IMR-90 (cell line): ENCODE measurements around the gene ITIH5. TPM values are rescaled to one million over a fixed set of nuclear protein-coding genes. Genes with fewer than 3 reads are reported as not detected.

Experiments
- ATAC-seq: fragments of 200-7000 bp; cut with Tn5 transposase; 2 replicates; pipeline ENCODE4 v1.9.1; 2020; ENCODE audit warnings: low read depth, mild to moderate bottlenecking, moderate library complexity
- BruUV-seq: library from RNA; stranded (reverse); fragments of 400-500 nt; replicated peaks from 2 replicates; lab custom pipeline; 2021; lab: Mats Ljungman, UMichigan
- CTCF ChIA-PET: fragments of 300-600 bp; formaldehyde crosslinking; extraction: SDS; loops from one replicate; lab custom pipeline; 2021; ENCODE audit warnings: antibody characterized with exemption; lab: Yijun Ruan, JAX
- POLR2A ChIA-PET: fragments of 300-600 bp; sonication (Branson Sonifier 250); formaldehyde crosslinking; loops from one replicate; lab custom pipeline; 2022; ENCODE audit warnings: antibody characterized with exemption; ENCODE audit not compliant: unreplicated experiment; lab: Charles Lee
- DNase-seq: peaks from one replicate; pipeline ENCODE4 v3.0.0; 2013
- H2AFZ ChIP-seq: replicated peaks from 2 replicates; pipeline ENCODE3; 2013; ENCODE audit warnings: low read length, mild to moderate bottlenecking; ENCODE audit not compliant: poor library complexity
- H2AK5ac ChIP-seq: 2 replicates; pipeline ENCODE4 v1.6.1; 2013; ENCODE audit warnings: low read depth, low read length, inconsistent platforms
- H2AK9ac ChIP-seq: replicated peaks from 2 replicates; pipeline ENCODE3; 2013; ENCODE audit warnings: mild to moderate bottlenecking, low read depth, low read length, moderate library complexity; ENCODE audit not compliant: poor library complexity
- H2BK120ac ChIP-seq: 2 replicates; pipeline ENCODE4 v1.6.1; 2013; ENCODE audit warnings: low read depth, low read length, inconsistent platforms
- H2BK15ac ChIP-seq: 3 replicates; pipeline ENCODE4 v1.6.1; 2013; ENCODE audit warnings: low read depth, low read length, inconsistent platforms
- H2BK20ac ChIP-seq: 2 replicates; pipeline ENCODE4 v1.6.1; 2013; ENCODE audit warnings: low read depth, mild to moderate bottlenecking, inconsistent platforms, low read length, moderate library complexity
- H2BK5ac ChIP-seq: 2 replicates; pipeline ENCODE4 v1.6.1; 2013; ENCODE audit warnings: mild to moderate bottlenecking, low read depth, low read length, inconsistent platforms; ENCODE audit not compliant: poor library complexity, severe bottlenecking
- H3K14ac ChIP-seq: replicated peaks from 2 replicates; pipeline ENCODE4 v1.6.1; 2013; ENCODE audit warnings: low read depth, low read length, inconsistent platforms
- H3K18ac ChIP-seq: 2 replicates; pipeline ENCODE4 v1.6.1; 2013; ENCODE audit warnings: low read depth, low read length, control low read depth
- H3K23ac ChIP-seq: 2 replicates; pipeline ENCODE4 v1.6.1; 2013; ENCODE audit warnings: low read depth, low read length, inconsistent platforms
- H3K27ac ChIP-seq: 2 replicates; pipeline ENCODE4 v1.5.1; 2013; ENCODE audit warnings: mild to moderate bottlenecking, control low read depth, low read length; ENCODE audit not compliant: insufficient read depth
- H3K27me3 ChIP-seq: 2 replicates; pipeline ENCODE4 v1.6.1; 2013; ENCODE audit warnings: low read length; ENCODE audit not compliant: control insufficient read depth, insufficient read depth
- H3K36me3 ChIP-seq: 2 replicates; pipeline ENCODE4 v1.6.1; 2013; ENCODE audit warnings: low read length, mixed read lengths; ENCODE audit not compliant: control insufficient read depth, insufficient read depth
- H3K4ac ChIP-seq: 2 replicates; pipeline ENCODE4 v1.6.1; 2013; ENCODE audit warnings: low read depth, low read length, inconsistent platforms
- H3K4me1 ChIP-seq: 2 replicates; pipeline ENCODE4 v1.6.1; 2013; ENCODE audit warnings: low read length, mixed read lengths; ENCODE audit not compliant: control insufficient read depth, insufficient read depth
- H3K4me2 ChIP-seq: 2 replicates; pipeline ENCODE4 v1.6.1; 2013; ENCODE audit warnings: low read depth, mild to moderate bottlenecking, control low read depth, low read length, moderate library complexity
- H3K4me3 ChIP-seq: 2 replicates; pipeline ENCODE4 v1.5.1; 2013; ENCODE audit warnings: low read depth, mild to moderate bottlenecking, control low read depth, low read length, moderate library complexity; ENCODE audit not compliant: insufficient read depth
- H3K56ac ChIP-seq: 2 replicates; pipeline ENCODE4 v1.6.1; 2013; ENCODE audit warnings: low read length, inconsistent platforms; ENCODE audit not compliant: insufficient read depth; ENCODE audit errors: extremely low read depth
- H3K79me1 ChIP-seq, 2 experiments: 2 replicates each; pipeline ENCODE4 v1.6.1; 2013; ENCODE audit warnings: low read length in 2 of 2, inconsistent platforms in 1 of 2, low read depth in 1 of 2
- H3K9ac ChIP-seq: 2 replicates; pipeline ENCODE4 v1.6.1; 2013; ENCODE audit warnings: low read depth, low read length, control low read depth
- H3K9me1 ChIP-seq: 2 replicates; pipeline ENCODE4 v1.6.1; 2013; ENCODE audit warnings: low read length, inconsistent platforms; ENCODE audit not compliant: insufficient read depth
- H3K9me3 ChIP-seq: 2 replicates; pipeline ENCODE4 v1.6.1; 2013; ENCODE audit warnings: low read length; ENCODE audit not compliant: control insufficient read depth, insufficient read depth
- H4K20me1 ChIP-seq: 2 replicates; pipeline ENCODE4 v1.6.1; 2013; ENCODE audit warnings: low read length, inconsistent platforms; ENCODE audit not compliant: insufficient read depth
- H4K5ac ChIP-seq: 2 replicates; pipeline ENCODE4 v1.6.1; 2013; ENCODE audit warnings: mild to moderate bottlenecking, low read depth, low read length, control low read depth
- H4K8ac ChIP-seq, 2 experiments: 2 replicates each; pipeline ENCODE4 v1.6.1; 2013; ENCODE audit warnings: low read depth in 2 of 2, low read length in 2 of 2, control low read depth in 1 of 2, inconsistent platforms in 1 of 2
- H4K91ac ChIP-seq: 2 replicates; pipeline ENCODE4 v1.6.1; 2013; ENCODE audit warnings: low read depth, low read length, inconsistent platforms; ENCODE audit not compliant: insufficient read depth
- BHLHE40 ChIP-seq: fragments of 150-350 bp; IDR thresholded peaks from 2 replicates; pipeline ENCODE4 v1.6.1; 2016; ENCODE audit warnings: mild to moderate bottlenecking, low read depth, low read length
- CEBPB ChIP-seq: IDR thresholded peaks from 2 replicates; pipeline ENCODE4 v1.6.1; 2012; ENCODE audit warnings: low read depth, low read length, improper control_type of control experiment
- CHD1 ChIP-seq: IDR thresholded peaks from 2 replicates; pipeline ENCODE4 v1.6.1; 2012; ENCODE audit warnings: low read depth, low read length, improper control_type of control experiment
- ELK1 ChIP-seq: fragments of 150-350 bp; IDR thresholded peaks from 2 replicates; pipeline ENCODE4 v1.6.1; 2016; ENCODE audit warnings: low read depth, mild to moderate bottlenecking, low read length, moderate library complexity, borderline replicate concordance
- FOS ChIP-seq: fragments of 150-350 bp; IDR thresholded peaks from 2 replicates; pipeline ENCODE4 v1.6.1; 2016; ENCODE audit warnings: low read depth, low read length
- MAFK ChIP-seq: IDR thresholded peaks from 2 replicates; pipeline ENCODE4 v1.6.1; 2012; ENCODE audit warnings: low read depth, low read length, improper control_type of control experiment
- MAZ ChIP-seq: IDR thresholded peaks from 2 replicates; pipeline ENCODE4 v1.6.1; 2012; ENCODE audit warnings: low read depth, mild to moderate bottlenecking, low read length, improper control_type of control experiment, moderate library complexity, borderline replicate concordance
- MXI1 ChIP-seq: IDR thresholded peaks from 2 replicates; pipeline ENCODE4 v1.6.1; 2012; ENCODE audit warnings: low read depth, mild to moderate bottlenecking, low read length, moderate library complexity, borderline replicate concordance
- NFE2L2 ChIP-seq: fragments of 150-350 bp; IDR thresholded peaks from 2 replicates; pipeline ENCODE4 v1.6.1; 2016; ENCODE audit warnings: low read depth, mild to moderate bottlenecking, low read length
- POLR2A ChIP-seq: IDR thresholded peaks from 2 replicates; pipeline ENCODE4 v1.6.1; 2012; ENCODE audit warnings: mild to moderate bottlenecking, low read depth, low read length
- RAD21 ChIP-seq: IDR thresholded peaks from 2 replicates; pipeline ENCODE4 v1.6.1; 2012; ENCODE audit warnings: low read length, improper control_type of control experiment
- RCOR1 ChIP-seq: IDR thresholded peaks from 2 replicates; pipeline ENCODE4 v1.6.1; 2012; ENCODE audit warnings: mild to moderate bottlenecking, low read length, improper control_type of control experiment; ENCODE audit not compliant: insufficient replicate concordance
- RFX5 ChIP-seq: IDR thresholded peaks from 2 replicates; pipeline ENCODE4 v1.8.0; 2012; ENCODE audit warnings: low read depth, mild to moderate bottlenecking, low read length, moderate library complexity
- SMC3 ChIP-seq: fragments of 150-350 bp; IDR thresholded peaks from 2 replicates; pipeline ENCODE4 v1.6.1; 2016; ENCODE audit warnings: low read depth, mild to moderate bottlenecking, antibody characterized with exemption, low read length, moderate library complexity
- USF2 ChIP-seq: fragments of 150-350 bp; IDR thresholded peaks from 2 replicates; pipeline ENCODE4 v1.6.1; 2017; ENCODE audit warnings: mild to moderate bottlenecking, antibody characterized with exemption, low read length, low read depth
- WGBS, 2 experiments: methylation state at CpG; one replicate each; pipeline versions ENCODE4 v1.1.5 to v1.1.7; 2013; ENCODE audit warnings: missing lambda C conversion rate in 2 of 2; ENCODE audit not compliant: insufficient read length in 1 of 2; ENCODE audit errors: extremely low coverage in 2 of 2; 5-methylcytosine and 5-hydroxymethylcytosine counted together
- dilution Hi-C: fragments of 300-500 bp; cut with HindIII; formaldehyde crosslinking; loops from one replicate; pipeline ENCODE4 v1.14.3; 2018; ENCODE audit warnings: low sequenced_read_pairs; ENCODE audit not compliant: unreplicated experiment
- in situ Hi-C: fragments of 300-500 bp; cut with MboI; formaldehyde crosslinking; loops from 3 replicates; pipeline ENCODE4 v1.14.3; 2019; ENCODE audit warnings: low sequenced_read_pairs, inconsistent platforms, mixed read lengths
- intact Hi-C: fragments of 100-400 bp; cut with micrococcal nuclease; formaldehyde crosslinking; loops from 2 replicates; pipeline ENCODE4 v1.10.0; 2022
- polyA plus RNA-seq, 3 experiments: library from polyadenylated mRNA; depleted of rRNA; stranded (reverse); fragments of >200 nt; gene quantifications; 2 replicates each; pipeline ENCODE4 v1.2.3, GENCODE V29; 2012; ENCODE audit warnings: low replicate concordance in 1 of 3
- total RNA-seq: library from RNA; depleted of rRNA; stranded (reverse); fragments of >200 nt; gene quantifications from 2 replicates; pipeline ENCODE4 v1.2.3, GENCODE V29; 2012
- TF ChIP-seq, protein P1 (sequence below): conservative IDR thresholded peaks from 2 replicates; pipeline ENCODE4 v1.5.1; 2012; ENCODE audit warnings: mild to moderate bottlenecking, low read depth, low read length, improper control_type of control experiment

Gene ITIH5
- total and polyA plus RNA-seq, 2 of the 4 experiments (the other 2 are of a cell fraction), result under 0.01 to 0.07 TPM

- POLR2A ChIA-PET, result no interaction called here
- no peak overlapping the region for H3K14ac ChIP-seq
- DNase-seq (no peak), ATAC-seq (no peak)
- CTCF ChIA-PET, result no interaction called here
- H3K9me3 ChIP-seq, result no peaks in the 10 kb centered on the region
- H3K4ac ChIP-seq, result no peak overlapping the region
- peaks cover 2% of the 10 kb centered on the region; the same call in 1 of the 2 replicates for H3K27me3 ChIP-seq
- no peaks in the 10 kb centered on the region for H4K20me1 ChIP-seq
- no peak overlapping the region for H2BK15ac ChIP-seq
- no peak overlapping the region for H3K27ac ChIP-seq
- no peak overlapping the region for H2BK5ac ChIP-seq
- peaks cover 2% of the 10 kb centered on the region; the same call in 1 of the 2 replicates for H3K4me1 ChIP-seq
- WGBS, 2 experiments, result no CpG with 5 or more reads among the region's 6 CpGs
- no peak overlapping the region for H2AK9ac ChIP-seq
- no peak overlapping the region for H3K4me3 ChIP-seq
- no peak overlapping the region for H3K18ac ChIP-seq
- H2AK5ac ChIP-seq, result no peak overlapping the region
- H3K23ac ChIP-seq, result no peak overlapping the region
- no peak for TF ChIP-seq MXI1
- TF ChIP-seq RCOR1, result no peak
- TF ChIP-seq, protein P1, sequence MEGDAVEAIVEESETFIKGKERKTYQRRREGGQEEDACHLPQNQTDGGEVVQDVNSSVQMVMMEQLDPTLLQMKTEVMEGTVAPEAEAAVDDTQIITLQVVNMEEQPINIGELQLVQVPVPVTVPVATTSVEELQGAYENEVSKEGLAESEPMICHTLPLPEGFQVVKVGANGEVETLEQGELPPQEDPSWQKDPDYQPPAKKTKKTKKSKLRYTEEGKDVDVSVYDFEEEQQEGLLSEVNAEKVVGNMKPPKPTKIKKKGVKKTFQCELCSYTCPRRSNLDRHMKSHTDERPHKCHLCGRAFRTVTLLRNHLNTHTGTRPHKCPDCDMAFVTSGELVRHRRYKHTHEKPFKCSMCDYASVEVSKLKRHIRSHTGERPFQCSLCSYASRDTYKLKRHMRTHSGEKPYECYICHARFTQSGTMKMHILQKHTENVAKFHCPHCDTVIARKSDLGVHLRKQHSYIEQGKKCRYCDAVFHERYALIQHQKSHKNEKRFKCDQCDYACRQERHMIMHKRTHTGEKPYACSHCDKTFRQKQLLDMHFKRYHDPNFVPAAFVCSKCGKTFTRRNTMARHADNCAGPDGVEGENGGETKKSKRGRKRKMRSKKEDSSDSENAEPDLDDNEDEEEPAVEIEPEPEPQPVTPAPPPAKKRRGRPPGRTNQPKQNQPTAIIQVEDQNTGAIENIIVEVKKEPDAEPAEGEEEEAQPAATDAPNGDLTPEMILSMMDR, result no peak
- TF ChIP-seq CHD1, result no peak
- TF ChIP-seq RAD21, result no peak
- no peak for TF ChIP-seq POLR2A
- TF ChIP-seq MAFK, result no peak
- no peak for TF ChIP-seq ELK1
- TF ChIP-seq USF2, result no peak
- TF ChIP-seq FOS, result no peak
- TF ChIP-seq CEBPB, result no peak
- no peak for TF ChIP-seq BHLHE40
- TF ChIP-seq RFX5, result no peak
- TF ChIP-seq MAZ, result no peak
- TF ChIP-seq NFE2L2, result no peak
- TF ChIP-seq SMC3, result no peak
- H3K56ac ChIP-seq, result no peak overlapping the region
- no peak overlapping the region for H3K9ac ChIP-seq
- dilution Hi-C loops (no loop called here), in situ Hi-C loops (no loop called here), intact Hi-C loops (no loop called here)
- no peak overlapping the region for H2BK20ac ChIP-seq
- no peak overlapping the region for H3K4me2 ChIP-seq
- no peaks in the 10 kb centered on the region for H3K9me1 ChIP-seq
- H2BK120ac ChIP-seq, result no peak overlapping the region
- no TSS peak for BruUV-seq
- H2AFZ ChIP-seq, result no peak overlapping the region
- no peak overlapping the region for H4K8ac ChIP-seq
- no peak overlapping the region for H4K5ac ChIP-seq
- H3K79me1 ChIP-seq, result no peaks in the 10 kb centered on the region
- no peaks in the 10 kb centered on the region for H3K36me3 ChIP-seq
- no peak overlapping the region for H4K91ac ChIP-seq
Observed at GRCh38 chr10:7544203-7544602, 122.6 kb downstream of the ITIH5 start.
